Vagina (tissue), 2 donors: Measurements from ENCODE around the gene JMJD6. TPM values are rescaled to one million over a fixed set of nuclear protein-coding genes. Genes with fewer than 3 reads are reported as not detected.

ENCODE experiments used
- DNase-seq, 2 donors: peaks; one replicate each; pipeline ENCODE4 v3.0.0-alpha.2; 2017; ENCODE audit errors: extremely low spot score in 2 of 2
- H3K27ac ChIP-seq: fragments of 200-600 bp; sonication (generic); one replicate; pipeline ENCODE4 v1.5.1; 2019
- H3K27me3 ChIP-seq: fragments of 200-600 bp; sonication (generic); one replicate; pipeline ENCODE4 v1.5.1; 2019
- H3K36me3 ChIP-seq, 2 donors: fragments of 200-600 bp; sonication (generic); one replicate each; pipeline ENCODE4 v1.5.1; 2017 to 2019
- H3K4me1 ChIP-seq: fragments of 200-600 bp; sonication (generic); one replicate; pipeline ENCODE4 v1.5.1; 2019
- H3K4me3 ChIP-seq, 2 donors: fragments of 200-600 bp; sonication (generic); 1 replicate in 1 of 2; 2 replicates in 1 of 2; pipeline ENCODE4 v1.5.1; 2016 to 2019
- H3K9me3 ChIP-seq: fragments of 200-600 bp; sonication (generic); one replicate; pipeline ENCODE4 v1.5.1; 2019
- CTCF ChIP-seq, 3 experiments: fragments of 450-650 bp in 2 of 3; fragments of 200-600 bp in 1 of 3; sonication (generic) in 1 of 3; IDR thresholded peaks; one replicate each; pipeline ENCODE4 v1.5.1; 2017 to 2019; ENCODE audit warnings: antibody characterized with exemption in 3 of 3, mild to moderate bottlenecking in 2 of 3, moderate library complexity in 2 of 3
- POLR2A ChIP-seq, 2 donors: fragments of 450-650 bp; IDR thresholded peaks; one replicate each; pipeline ENCODE4 v1.6.1; 2017; ENCODE audit warnings: antibody characterized with exemption in 2 of 2, mild to moderate bottlenecking in 2 of 2, moderate library complexity in 2 of 2
- POLR2AphosphoS5 ChIP-seq, 2 donors: sonication (generic); formaldehyde crosslinking; IDR thresholded peaks; one replicate each; pipeline ENCODE4 v1.9.0; 2017; ENCODE audit warnings: antibody characterized with exemption in 2 of 2, mild to moderate bottlenecking in 2 of 2, low read depth in 1 of 2; ENCODE audit not compliant: insufficient read depth in 1 of 2
- intact Hi-C: fragments of 100-400 bp; cut with DNase I; formaldehyde crosslinking; loops from one replicate; pipeline ENCODE4 v1.15.1; 2023
- total RNA-seq: library from RNA; depleted of rRNA; stranded (reverse); fragments of >200 nt; gene quantifications from one replicate; pipeline ENCODE4 v1.2.3, GENCODE V29; 2016

The JMJD6 gene
- total RNA-seq, 1 donor from 2014 or later, result 28.0 TPM

GRCh38 chr17:76676629-76677028, 49.8 kb downstream of the JMJD6 start:
- no peaks in the 10 kb centered on the region for H3K27me3 ChIP-seq
- DNase-seq, result no peak
- TF ChIP-seq POLR2A (IDR thresholded peaks at IDR 0.05) (no peak), POLR2AphosphoS5 (IDR thresholded peaks at IDR 0.05; ENCODE audit: insufficient read depth in 1 of 2, low read depth in 1 of 2) (no peak), CTCF (IDR thresholded peaks at IDR 0.05) (no peak)
- H3K36me3 ChIP-seq, result peaks cover 0 to 23% of the 10 kb centered on the region in 2 donors
- H3K4me3 ChIP-seq, result no peak overlapping the region
- peaks cover 13% of the 10 kb centered on the region for H3K4me1 ChIP-seq
- H3K27ac ChIP-seq, result no peak overlapping the region
- intact Hi-C loops, result no loop called here
- H3K9me3 ChIP-seq, result no peaks in the 10 kb centered on the region

DNA sequence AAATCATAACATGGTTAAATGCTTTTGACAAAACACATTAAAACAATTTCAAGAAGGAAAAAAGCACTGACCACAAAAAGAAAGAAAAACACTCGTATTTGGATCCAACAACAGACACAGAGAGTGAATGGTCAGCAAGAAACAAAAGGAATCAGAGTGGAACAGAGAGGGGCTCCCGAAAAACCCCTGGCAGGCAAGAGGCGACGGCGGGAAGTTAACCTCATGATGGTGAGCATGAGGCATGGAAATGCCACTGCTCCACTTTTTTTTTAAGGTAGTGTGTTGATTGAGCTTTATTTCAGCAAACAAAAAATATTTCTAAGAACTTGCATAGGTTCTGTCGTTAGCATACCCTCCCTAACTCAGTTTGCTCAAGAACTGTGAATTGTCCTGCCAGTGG, 50.8 kb downstream of the JMJD6 start:
- no peak overlapping the region for H3K27ac ChIP-seq
- no peaks in the 10 kb centered on the region for H3K9me3 ChIP-seq
- DNase-seq, result no peak
- H3K4me1 ChIP-seq, result peaks cover 11% of the 10 kb centered on the region
- H3K27me3 ChIP-seq, result no peaks in the 10 kb centered on the region
- no peak overlapping the region for H3K4me3 ChIP-seq
- no peak for TF ChIP-seq POLR2A (IDR thresholded peaks at IDR 0.05)
- TF ChIP-seq POLR2AphosphoS5 (IDR thresholded peaks at IDR 0.05; ENCODE audit: insufficient read depth in 1 of 2, low read depth in 1 of 2), result no peak
- no peak for TF ChIP-seq CTCF (IDR thresholded peaks at IDR 0.05)
- peaks cover 0 to 19% of the 10 kb centered on the region in 2 donors for H3K36me3 ChIP-seq
- intact Hi-C loops, result no loop called here

DNA sequence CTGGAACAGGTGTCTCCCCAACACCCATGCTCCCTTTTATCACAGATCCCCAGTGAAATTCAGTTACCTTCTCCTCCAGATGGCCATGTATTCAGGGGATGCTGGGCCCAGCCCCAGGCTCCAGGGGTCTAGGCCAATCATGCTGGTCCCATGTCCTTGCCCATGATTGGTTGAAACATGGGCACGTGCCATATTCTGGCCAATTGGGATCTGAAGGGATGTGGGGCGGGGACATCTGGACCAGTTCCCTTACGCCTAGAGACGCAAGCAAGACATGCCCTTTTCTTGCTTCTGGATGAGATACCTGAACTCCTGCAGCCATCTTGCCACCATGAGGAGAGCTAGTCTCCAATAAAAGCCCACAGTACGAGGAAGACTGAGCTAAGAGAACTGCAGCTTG, 51.8 kb downstream of the JMJD6 start:
- DNase-seq, result no peak
- intact Hi-C loops, result no loop called here
- H3K4me1 ChIP-seq, result peaks cover 11% of the 10 kb centered on the region
- H3K27ac ChIP-seq, result no peak overlapping the region
- no peaks in the 10 kb centered on the region for H3K9me3 ChIP-seq
- TF ChIP-seq POLR2AphosphoS5 (IDR thresholded peaks at IDR 0.05; ENCODE audit: insufficient read depth in 1 of 2, low read depth in 1 of 2), result no peak
- TF ChIP-seq POLR2A (IDR thresholded peaks at IDR 0.05), result no peak
- TF ChIP-seq CTCF (IDR thresholded peaks at IDR 0.05), result no peak
- H3K27me3 ChIP-seq, result no peaks in the 10 kb centered on the region
- peaks cover 0 to 14% of the 10 kb centered on the region in 2 donors for H3K36me3 ChIP-seq
- no peak overlapping the region for H3K4me3 ChIP-seq

GRCh38 chr17:76673729-76674128, 52.7 kb downstream of the JMJD6 start:
- intact Hi-C loops, result no loop called here
- Histone ChIP-seq H3K4me1 (peaks cover 12% of the 10 kb centered on the region), H3K27me3 (no peaks in the 10 kb centered on the region), H3K27ac (no peak overlapping the region), H3K36me3 (peaks cover 0 to 14% of the 10 kb centered on the region in 2 donors), H3K4me3 (no peak overlapping the region), H3K9me3 (no peaks in the 10 kb centered on the region)
- TF ChIP-seq POLR2A (IDR thresholded peaks at IDR 0.05) (no peak), POLR2AphosphoS5 (IDR thresholded peaks at IDR 0.05; ENCODE audit: insufficient read depth in 1 of 2, low read depth in 1 of 2) (no peak), CTCF (IDR thresholded peaks at IDR 0.05) (no peak)
- DNase-seq, result no peak

- DNase-seq, result no peak
- no peak for TF ChIP-seq POLR2AphosphoS5 (IDR thresholded peaks at IDR 0.05; ENCODE audit: insufficient read depth in 1 of 2, low read depth in 1 of 2)
- no peak for TF ChIP-seq POLR2A (IDR thresholded peaks at IDR 0.05)
- no peak for TF ChIP-seq CTCF (IDR thresholded peaks at IDR 0.05)
- intact Hi-C loops, result no loop called here
- Histone ChIP-seq H3K27me3 (no peaks in the 10 kb centered on the region), H3K27ac (no peak overlapping the region), H3K4me3 (no peak overlapping the region), H3K4me1 (peaks cover 20% of the 10 kb centered on the region), H3K36me3 (peaks cover 0 to 12% of the 10 kb centered on the region in 2 donors), H3K9me3 (no peaks in the 10 kb centered on the region)
These were observed 53.5 kb downstream of the JMJD6 start for GRCh38 chr17:76672892-76673291.
